GM12892 (cell line): ENCODE data around the gene IQCB1.
"Not testable (repeated sequence)": the region's sequence is repeated elsewhere in the genome, so short reads cannot be mapped to it uniquely, and the experiment has no call there.

Experiments
- POLR2A ChIP-seq: IDR thresholded peaks from 2 replicates; pipeline ENCODE4 v1.6.1; 2011; ENCODE audit warnings: low read depth, low read length, control low read depth
- POLR2AphosphoS5 ChIP-seq: IDR thresholded peaks from 2 replicates; pipeline ENCODE4 v1.6.1; 2011; ENCODE audit warnings: low read depth, low read length, control low read depth

GRCh38 chr3:121857778-121858177 lies 22.9 kb upstream of the IQCB1 start:
- TF ChIP-seq POLR2AphosphoS5, POLR2A: not testable (repeated sequence)
